Activated gamma-delta T cell treated with Interleukin-2 at 50 U/mL for 16 hours (primary cell): ENCODE results near the gene SNX9.

Experiments
- DNase-seq: peaks from one replicate; pipeline ENCODE4 v3.0.0-alpha.2; 2020

SNX9 gene

DNA sequence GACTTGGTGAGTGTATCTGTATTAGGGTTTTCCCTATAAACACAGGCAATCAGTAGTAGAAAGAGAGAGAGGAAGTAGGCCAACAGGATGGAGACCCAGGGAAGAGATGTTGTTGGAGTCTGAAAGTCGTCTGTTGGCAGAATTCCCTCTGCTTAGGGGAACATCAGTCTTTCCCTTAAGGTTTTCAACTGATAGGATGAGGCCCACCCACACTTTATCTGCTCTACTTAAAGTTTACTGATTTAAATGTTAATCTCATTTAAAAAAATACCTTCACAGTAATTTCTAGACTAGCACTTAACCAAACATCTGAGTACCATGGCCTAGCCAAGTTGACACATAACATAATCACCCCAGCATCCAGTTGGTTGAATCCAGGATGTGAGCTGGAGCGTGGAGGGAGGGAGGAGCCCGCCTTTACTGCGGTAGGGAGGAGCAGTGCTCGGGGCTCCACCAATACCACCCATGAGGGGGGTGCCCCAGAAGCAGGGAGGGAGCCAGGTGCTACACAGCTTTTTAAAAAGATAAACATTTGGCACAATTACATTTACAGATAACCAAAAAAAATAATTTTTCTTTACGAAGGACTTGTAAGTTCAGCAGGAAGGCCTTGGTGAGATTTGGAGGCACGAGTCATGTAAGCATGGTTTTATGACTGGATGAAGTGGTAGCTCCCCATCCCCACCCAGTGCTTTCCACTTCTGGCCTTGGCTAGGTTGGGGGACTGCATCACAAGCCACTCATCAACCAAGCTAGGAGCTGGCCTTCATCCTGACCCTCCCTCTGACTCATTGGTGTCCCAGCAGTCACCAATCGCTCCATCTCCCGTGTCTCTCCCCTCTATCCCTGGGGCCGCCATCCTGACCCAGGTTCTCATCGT is 18.4 kb upstream of the SNX9 start:
- DNase-seq: no peak

DNA sequence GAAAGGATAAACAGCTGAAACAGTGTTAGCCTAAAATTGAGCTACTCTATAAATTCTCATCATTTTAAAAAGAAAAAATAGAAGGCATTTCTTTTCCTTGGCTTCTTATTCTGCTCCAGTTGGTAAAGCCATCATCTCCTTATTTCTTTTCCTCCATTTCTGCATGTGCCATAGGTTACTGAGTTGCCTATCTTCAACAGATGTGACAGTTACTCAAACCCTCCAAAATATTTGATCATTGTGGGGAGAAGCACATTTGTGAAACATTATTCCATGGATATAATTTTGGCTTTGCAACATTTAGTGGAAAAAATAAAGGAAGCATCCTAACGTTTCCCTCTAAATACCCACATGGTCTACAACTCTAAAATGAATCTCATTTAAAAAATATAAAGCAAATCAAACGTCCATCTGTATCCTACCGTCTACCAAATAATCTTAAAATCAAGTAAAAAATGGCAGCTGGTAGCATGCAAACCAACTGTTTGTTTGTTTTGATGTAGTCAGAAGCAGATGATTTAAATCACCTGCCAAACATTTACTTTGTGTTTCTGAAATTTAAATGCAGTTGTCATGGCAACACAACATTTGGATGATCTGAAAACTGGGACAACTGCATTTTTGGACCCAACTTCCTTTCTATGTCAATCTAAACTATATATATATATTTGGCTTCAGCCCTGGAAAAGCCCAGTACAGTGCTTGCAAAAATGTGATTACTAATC is 16.8 kb upstream of the SNX9 start:
- DNase-seq: no peak

- DNase-seq: no peak
Measured at GRCh38 chr6:157806856-157807215, 16.2 kb upstream of the SNX9 start.

- DNase-seq: no peak
Measured at GRCh38 chr6:157808405-157808950, 14.6 kb upstream of the SNX9 start.

- DNase-seq: no peak
Measured at GRCh38 chr6:157809613-157810012, 13.4 kb upstream of the SNX9 start.

GRCh38 chr6:157811137-157811475 is 11.9 kb upstream of the SNX9 start:
- no peak for DNase-seq

DNA sequence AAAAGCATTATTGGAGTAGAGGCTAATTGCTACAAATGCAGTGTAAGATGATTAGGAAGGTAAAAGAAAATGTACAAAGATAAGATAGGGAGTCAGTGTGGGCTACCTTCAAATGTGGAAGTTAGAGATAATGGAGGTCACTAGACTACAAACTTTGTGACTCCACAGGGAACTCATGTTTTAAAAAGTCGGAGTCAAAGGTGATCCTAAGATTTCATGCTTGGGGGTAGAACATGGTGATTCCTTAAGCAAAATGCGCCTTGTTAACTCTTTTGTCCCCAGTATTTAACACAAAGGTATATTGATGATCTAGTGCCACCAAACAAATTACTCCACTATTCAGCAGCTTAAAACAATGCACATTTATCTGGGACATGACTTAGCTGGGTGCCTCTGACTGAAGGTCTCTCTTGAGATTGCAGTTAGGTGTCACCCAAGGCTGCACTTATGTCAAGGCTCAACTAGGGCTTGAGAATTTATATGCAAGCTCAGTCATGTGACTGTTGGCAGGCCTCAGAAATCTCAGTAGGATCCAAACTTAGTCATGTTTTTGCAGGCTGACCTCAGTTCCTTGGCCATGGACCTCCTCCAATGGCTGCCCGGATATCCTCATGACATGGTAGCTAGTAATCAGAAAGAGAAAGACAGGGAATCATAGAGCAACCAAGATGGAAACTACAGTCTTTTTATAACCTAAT is 11.4 kb upstream of the SNX9 start:
- DNase-seq: no peak

GRCh38 chr6:157812425-157813171 is 10.4 kb upstream of the SNX9 start:
- DNase-seq: no peak

DNA sequence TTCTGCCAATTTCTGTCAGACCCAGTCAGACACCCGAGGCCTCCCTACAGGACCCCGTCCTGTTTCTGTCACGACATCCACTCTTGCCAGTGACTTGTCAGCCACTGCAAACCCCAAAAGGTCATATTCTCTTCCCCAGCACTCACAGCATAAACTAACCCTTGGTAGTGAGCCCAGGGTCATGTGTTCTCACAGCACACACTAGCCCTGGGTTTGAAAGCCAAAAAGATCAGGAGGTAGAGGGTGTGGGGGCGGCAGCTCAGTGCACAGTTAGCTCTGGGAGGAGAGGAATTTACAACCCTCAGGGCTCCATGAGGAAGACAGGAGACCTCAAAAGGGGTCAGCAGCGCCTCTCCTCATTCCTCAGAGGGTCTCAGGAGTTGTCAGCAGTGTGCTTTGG is 9.9 kb upstream of the SNX9 start:
- no peak for DNase-seq

DNA sequence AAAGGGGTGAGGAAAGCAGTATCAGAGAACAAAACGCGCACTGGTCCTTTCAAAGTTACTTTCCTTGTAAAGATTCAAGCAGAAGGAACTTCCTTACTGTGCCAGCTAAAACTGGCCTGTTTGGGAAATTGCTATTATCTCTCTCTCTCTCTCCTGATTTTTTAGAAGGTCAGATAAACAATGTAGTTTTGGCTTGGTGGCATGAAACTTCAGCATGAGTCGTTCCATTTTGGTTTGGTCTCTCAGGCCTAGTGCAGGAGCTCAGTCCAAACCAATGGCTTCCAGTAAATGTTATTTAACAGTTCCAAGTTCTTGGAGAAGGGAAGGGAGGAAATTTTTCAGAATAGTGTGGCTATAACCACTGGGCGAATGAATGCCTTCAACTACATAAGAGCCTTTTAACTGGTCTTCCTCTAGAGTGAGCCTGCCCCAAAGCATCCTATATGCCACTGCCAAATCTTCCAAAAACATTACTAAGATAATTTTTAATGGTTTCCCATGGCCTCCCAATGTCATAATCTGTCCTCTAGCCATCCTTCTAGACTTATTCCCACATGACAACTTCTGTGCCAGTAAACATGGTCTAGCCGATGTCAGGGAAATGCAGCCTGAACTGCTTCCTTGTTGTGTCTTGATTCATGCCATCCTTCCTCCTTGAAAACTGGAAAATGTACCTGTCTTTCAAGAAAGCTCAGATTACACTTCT is 9.1 kb upstream of the SNX9 start:
- no peak for DNase-seq

DNA sequence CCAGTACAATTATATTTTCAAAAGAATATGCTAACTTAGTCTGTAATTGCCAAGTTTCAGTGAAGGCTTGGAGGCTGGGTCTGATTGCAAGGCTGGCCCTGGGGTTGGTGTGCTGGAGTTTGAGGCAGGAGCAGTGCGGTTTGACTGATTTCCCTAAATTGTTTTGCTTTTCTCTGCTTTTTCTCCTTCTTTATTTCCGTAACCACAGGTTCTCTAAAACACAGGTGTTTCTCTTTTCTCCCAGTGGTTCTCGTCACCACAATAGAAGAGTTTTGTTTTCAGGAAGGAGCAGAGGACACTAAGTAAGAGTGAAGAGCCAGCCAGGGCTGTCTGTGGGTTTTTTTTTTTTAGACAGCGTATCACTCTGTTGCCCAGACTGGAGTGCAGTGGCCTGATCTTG is 8.2 kb upstream of the SNX9 start:
- no peak for DNase-seq

- no peak for DNase-seq
Measured at GRCh38 chr6:157821342-157822033, 1.6 kb upstream of the SNX9 start.

DNA sequence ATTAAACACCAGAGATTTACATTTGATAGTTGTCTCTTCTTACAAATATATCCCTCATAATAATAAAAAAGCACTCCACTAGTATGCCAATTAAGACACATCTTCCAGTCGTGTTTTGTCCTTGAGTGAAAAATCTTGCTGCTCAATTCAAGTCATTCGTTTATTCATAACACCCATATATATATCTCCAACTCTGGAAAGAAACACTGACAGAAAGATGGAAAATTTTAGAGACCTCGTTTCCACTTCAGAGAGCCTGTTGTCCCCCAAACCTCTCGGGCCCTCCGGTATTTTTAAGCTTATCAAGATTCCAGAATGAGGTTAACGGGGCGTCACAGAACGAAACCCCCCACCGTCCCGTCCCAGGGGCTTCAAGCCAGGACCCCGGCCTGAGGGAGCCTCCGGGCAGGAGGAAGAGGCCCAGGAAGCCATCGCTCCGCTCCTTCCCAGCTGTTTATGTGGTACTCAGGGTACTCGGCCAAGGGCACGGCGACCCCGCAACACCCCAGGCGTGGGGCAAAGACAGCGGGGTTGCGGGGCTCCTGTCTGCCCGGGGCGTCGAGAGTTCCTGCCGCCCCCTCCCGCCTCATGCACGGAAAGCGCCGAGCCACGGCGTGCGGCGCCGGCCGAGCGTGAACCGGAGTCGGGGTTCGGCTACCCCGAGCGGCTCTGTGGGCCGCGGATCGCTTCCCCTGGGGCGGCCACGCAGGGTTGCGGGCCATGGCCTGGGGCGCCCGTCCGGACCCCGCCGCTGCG is 623 bp upstream of the SNX9 start:
- no peak for DNase-seq

GRCh38 chr6:157823528-157824370 is 703 bp downstream of the SNX9 start:
- DNase-seq: peak; percentile 36

DNA sequence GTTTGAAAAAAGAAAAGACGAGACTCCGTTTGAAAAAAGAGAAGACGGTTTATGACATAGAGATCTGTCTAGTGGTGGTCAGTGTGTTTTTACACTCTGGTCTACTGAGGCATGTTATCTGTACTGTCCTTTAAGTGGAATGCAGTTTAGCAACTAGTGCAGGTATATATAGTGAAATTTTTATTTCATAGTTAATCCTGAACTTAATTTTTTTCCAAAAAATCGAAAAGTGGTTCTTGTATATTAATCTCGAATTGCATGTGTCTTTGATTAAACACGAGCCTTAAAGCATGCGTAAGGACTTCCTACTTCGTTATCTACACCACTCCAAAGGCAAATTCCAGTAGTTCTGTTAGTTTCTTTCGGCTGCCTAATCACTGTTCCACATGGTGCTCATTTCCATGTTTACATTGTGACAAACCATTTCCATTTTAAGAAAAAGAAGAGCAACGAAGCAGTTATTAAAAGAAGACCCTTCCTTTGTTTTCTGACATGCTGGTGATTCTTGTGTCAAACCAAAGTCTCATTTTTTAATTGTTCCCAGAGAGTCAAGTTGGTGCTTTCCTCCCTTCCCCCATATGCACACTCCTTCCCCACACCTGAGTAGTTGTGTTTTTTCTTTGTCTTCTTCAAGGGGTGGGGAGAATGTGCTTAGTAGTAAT is 2.3 kb downstream of the SNX9 start:
- no peak for DNase-seq

DNA sequence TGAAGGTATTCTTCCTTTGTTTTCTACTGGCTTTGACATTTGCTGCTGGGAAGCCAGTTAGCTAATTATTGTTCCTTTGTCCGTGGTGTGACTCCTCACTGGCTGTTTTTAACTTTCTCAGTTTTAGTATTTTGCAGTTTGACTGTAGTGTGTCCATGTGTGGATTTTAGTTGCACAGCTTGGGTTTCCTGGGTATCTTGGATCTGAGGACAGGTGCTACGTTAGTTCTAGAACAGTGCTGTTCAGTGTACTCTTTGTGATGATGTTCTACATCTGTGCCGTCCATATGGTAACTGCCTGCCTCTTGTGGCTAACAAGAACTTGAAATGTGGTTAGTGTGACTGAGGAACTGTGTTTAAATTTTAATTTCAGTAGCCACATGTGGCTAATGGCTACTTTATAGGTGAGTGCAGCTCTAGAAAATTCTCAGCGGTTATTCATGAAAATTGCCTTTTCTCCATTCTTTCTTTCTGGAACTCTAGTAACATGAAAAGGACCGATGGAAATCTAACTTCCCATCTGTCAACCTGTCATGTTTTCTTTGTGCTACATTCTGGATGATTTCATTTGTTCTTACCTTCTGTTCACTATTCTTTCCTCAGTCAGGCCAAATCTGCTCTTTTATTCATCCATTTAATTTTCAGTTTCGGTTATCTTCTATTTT is 7.4 kb downstream of the SNX9 start:
- DNase-seq: no peak

- DNase-seq: no peak
Measured at GRCh38 chr6:157831018-157831369, 7.9 kb downstream of the SNX9 start.

- DNase-seq: no peak
Measured at GRCh38 chr6:157831424-157832249, 8.6 kb downstream of the SNX9 start.
